PC-3 (cell line): ENCODE measurements around the gene IL24.

ENCODE experiments used
- CTCF ChIP-seq: fragments of 300-600 bp; sonication (generic); conservative IDR thresholded peaks from 2 replicates; pipeline ENCODE4 v1.5.1; 2017; ENCODE audit warnings: antibody characterized with exemption, low read depth, mild to moderate bottlenecking, low read length
- EZH2phosphoT487 ChIP-seq: fragments of 300-600 bp; sonication (generic); IDR thresholded peaks from 2 replicates; pipeline ENCODE4 v1.6.1; 2018; ENCODE audit warnings: mild to moderate bottlenecking, antibody characterized with exemption, low read length, borderline replicate concordance

GRCh38 chr1:206931709-206932108 is 34.5 kb downstream of the IL24 start:
- peak; percentile 29; the same call in 1 of the 2 replicates for TF ChIP-seq CTCF
- no peak for TF ChIP-seq EZH2phosphoT487
